Measurements from ENCODE around the gene SSH2.

The SSH2 gene

DNA sequence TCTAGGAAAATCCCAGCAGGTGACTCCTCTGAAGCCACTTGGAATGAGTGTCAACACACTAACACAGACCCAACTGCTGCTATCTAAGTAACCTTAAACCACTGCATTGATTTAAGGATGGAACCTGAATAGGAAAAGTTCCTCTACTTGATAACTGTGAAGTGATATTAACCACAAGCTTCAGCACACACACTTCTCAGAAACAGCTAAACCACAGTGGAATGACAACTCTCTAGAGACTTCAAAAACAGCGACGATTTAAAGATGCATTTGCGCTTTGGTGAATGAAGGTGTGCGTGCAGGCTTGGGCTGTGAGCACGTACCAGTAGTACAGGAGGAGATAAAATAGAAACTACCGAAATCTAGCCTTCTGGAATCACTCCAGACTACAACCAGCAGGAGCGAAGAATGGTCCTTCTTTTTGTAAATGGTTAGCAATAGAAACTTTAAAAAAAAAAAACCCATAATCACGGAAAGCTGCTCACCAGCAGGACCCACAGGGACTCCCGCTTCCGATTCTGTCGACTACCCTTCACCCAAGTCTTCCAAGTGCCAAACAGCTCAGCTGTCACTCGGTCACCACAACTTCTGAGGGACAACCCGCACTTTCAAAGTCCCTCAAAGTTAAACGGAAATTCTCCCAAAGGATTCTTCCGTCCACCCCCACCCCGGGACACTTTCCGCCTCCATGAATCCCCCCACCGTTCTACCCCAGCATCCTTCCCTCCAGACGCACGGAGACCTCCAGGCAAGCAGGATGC is 169.6 kb downstream of the SSH2 start (continued):
- TF ChIP-seq, protein P1, sequence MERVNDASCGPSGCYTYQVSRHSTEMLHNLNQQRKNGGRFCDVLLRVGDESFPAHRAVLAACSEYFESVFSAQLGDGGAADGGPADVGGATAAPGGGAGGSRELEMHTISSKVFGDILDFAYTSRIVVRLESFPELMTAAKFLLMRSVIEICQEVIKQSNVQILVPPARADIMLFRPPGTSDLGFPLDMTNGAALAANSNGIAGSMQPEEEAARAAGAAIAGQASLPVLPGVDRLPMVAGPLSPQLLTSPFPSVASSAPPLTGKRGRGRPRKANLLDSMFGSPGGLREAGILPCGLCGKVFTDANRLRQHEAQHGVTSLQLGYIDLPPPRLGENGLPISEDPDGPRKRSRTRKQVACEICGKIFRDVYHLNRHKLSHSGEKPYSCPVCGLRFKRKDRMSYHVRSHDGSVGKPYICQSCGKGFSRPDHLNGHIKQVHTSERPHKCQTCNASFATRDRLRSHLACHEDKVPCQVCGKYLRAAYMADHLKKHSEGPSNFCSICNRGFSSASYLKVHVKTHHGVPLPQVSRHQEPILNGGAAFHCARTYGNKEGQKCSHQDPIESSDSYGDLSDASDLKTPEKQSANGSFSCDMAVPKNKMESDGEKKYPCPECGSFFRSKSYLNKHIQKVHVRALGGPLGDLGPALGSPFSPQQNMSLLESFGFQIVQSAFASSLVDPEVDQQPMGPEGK (tag by site-specific recombination; IDR thresholded peaks at IDR 0.05): peak; percentile 30; the same call in 1 of the 2 replicates
- TF ChIP-seq ZNF701 (tag by site-specific recombination; IDR thresholded peaks at IDR 0.05) (no peak), ZNF48 (tag by site-specific recombination; IDR thresholded peaks at IDR 0.05) (no peak), PRDM1 (tag by site-specific recombination; IDR thresholded peaks at IDR 0.05) (no peak; the same call in 1 of the 2 replicates), TRIM28 (IDR thresholded peaks at IDR 0.05; ENCODE audit: borderline replicate concordance, low read length) (no peak), WT1 (tag by site-specific recombination; IDR thresholded peaks at IDR 0.05) (0 out of 2 replicates have a peak, but pooled peaks have one; percentile 25)
- TF ChIP-seq, protein P2, sequence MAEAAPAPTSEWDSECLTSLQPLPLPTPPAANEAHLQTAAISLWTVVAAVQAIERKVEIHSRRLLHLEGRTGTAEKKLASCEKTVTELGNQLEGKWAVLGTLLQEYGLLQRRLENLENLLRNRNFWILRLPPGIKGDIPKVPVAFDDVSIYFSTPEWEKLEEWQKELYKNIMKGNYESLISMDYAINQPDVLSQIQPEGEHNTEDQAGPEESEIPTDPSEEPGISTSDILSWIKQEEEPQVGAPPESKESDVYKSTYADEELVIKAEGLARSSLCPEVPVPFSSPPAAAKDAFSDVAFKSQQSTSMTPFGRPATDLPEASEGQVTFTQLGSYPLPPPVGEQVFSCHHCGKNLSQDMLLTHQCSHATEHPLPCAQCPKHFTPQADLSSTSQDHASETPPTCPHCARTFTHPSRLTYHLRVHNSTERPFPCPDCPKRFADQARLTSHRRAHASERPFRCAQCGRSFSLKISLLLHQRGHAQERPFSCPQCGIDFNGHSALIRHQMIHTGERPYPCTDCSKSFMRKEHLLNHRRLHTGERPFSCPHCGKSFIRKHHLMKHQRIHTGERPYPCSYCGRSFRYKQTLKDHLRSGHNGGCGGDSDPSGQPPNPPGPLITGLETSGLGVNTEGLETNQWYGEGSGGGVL (tag by site-specific recombination; IDR thresholded peaks at IDR 0.05): peak; percentile 66

DNA sequence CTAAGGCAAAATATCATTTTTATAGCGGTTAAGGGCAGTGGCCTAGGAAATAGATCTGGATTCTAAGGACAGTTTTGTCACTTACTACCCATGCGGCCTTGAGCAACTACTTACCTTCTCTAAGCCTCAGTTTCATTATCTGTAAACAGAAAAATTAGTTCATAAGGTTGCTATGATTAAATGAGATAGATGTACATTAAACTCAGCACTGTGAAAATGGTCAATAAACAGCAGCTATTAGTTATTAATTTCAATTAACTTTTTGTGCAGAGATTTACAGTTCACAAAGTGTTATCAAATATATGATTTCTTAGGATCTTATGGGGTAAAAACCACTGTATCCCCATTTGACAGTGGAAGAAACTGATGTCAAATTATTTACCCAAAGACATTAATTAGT is 171.8 kb downstream of the SSH2 start:
- POLR2A ChIA-PET: no interaction called here
- CTCF ChIA-PET: interaction anchor here (0.8 kb wide), 1 partner anchor 12 kb away, joined by 3 read pairs; no protein-coding TSS in a partner anchor
- H3K9me3 ChIP-seq (ENCODE audit: control insufficient read depth, insufficient read depth, low read depth, low read length): no peaks in the 10 kb centered on the region

GRCh38 chr17:29757788-29758187 is 172.2 kb downstream of the SSH2 start:
- no peak overlapping the region for H3K4me3 ChIP-seq (ENCODE audit: low read depth, low read length)
- H3K4me1 ChIP-seq (ENCODE audit: control insufficient read depth, insufficient read depth, low read length): peaks cover 12% of the 10 kb centered on the region
- ChIA-PET CTCF (interaction anchor here (0.8 kb wide), 1 partner anchor 12 kb away, joined by 3 read pairs; no protein-coding TSS in a partner anchor), POLR2A (interaction anchor here (0.6 to 0.8 kb wide), 2 partner anchors 13 to 22 kb away, joined by 3 read pairs; no protein-coding TSS in a partner anchor)
- TF ChIP-seq SCRT2 (tag by site-specific recombination; IDR thresholded peaks at IDR 0.05) (no peak), ZNF292 (tag by site-specific recombination; IDR thresholded peaks at IDR 0.05; ENCODE audit: borderline replicate concordance, low read depth) (no peak), ZNF660 (tag by site-specific recombination; IDR thresholded peaks at IDR 0.05) (no peak), ZBTB20 (tag by site-specific recombination; IDR thresholded peaks at IDR 0.05) (no peak), HOXA7 (CRISPR knock-in tag; IDR thresholded peaks at IDR 0.05; ENCODE audit: borderline replicate concordance) (no peak), ZNF341 (tag by site-specific recombination; IDR thresholded peaks at IDR 0.05; ENCODE audit: low read depth) (no peak), ZNF76 (tag by site-specific recombination; IDR thresholded peaks at IDR 0.05; ENCODE audit: borderline replicate concordance, low read depth) (no peak)
- peaks cover 0 to 11% of the 10 kb centered on the region in 2 experiments; a peak in 1 of 3 replicates for H3K36me3 ChIP-seq (ENCODE audit: control insufficient read depth in 2 of 2, insufficient read depth in 1 of 2, low read length in 2 of 2)
- H3K27ac ChIP-seq (ENCODE audit: extremely low read depth, low read depth, low read length): no peak overlapping the region
- H3K9me3 ChIP-seq (ENCODE audit: control insufficient read depth, insufficient read depth, low read depth, low read length): no peaks in the 10 kb centered on the region

More for the DNA sequence above, 171.8 kb downstream of the SSH2 start:
- H3K4me1 ChIP-seq (ENCODE audit: control insufficient read depth, insufficient read depth, low read length): peaks cover 12% of the 10 kb centered on the region
- TF ChIP-seq, protein P3, sequence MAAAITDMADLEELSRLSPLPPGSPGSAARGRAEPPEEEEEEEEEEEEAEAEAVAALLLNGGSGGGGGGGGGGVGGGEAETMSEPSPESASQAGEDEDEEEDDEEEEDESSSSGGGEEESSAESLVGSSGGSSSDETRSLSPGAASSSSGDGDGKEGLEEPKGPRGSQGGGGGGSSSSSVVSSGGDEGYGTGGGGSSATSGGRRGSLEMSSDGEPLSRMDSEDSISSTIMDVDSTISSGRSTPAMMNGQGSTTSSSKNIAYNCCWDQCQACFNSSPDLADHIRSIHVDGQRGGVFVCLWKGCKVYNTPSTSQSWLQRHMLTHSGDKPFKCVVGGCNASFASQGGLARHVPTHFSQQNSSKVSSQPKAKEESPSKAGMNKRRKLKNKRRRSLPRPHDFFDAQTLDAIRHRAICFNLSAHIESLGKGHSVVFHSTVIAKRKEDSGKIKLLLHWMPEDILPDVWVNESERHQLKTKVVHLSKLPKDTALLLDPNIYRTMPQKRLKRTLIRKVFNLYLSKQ (tag by site-specific recombination; IDR thresholded peaks at IDR 0.05; ENCODE audit: borderline replicate concordance): no peak
- TF ChIP-seq ZNF664 (tag by site-specific recombination; IDR thresholded peaks at IDR 0.05): peak; percentile 97
- TF ChIP-seq ZNF426 (tag by site-specific recombination; IDR thresholded peaks at IDR 0.05): no peak
- no peak overlapping the region for H3K4me3 ChIP-seq (ENCODE audit: low read depth, low read length)
- peaks cover 0 to 8% of the 10 kb centered on the region in 2 experiments; a peak in 1 of 3 replicates for H3K36me3 ChIP-seq (ENCODE audit: control insufficient read depth in 2 of 2, insufficient read depth in 1 of 2, low read length in 2 of 2)
- no peak overlapping the region for H3K27ac ChIP-seq (ENCODE audit: extremely low read depth, low read depth, low read length)

Measured in HEK293 (cell line).